Heart left ventricle (tissue), 16 donors: Measurements from ENCODE around the gene DENR. TPM values are rescaled to one million over a fixed set of nuclear protein-coding genes. Genes with fewer than 3 reads are reported as not detected.
A peak's percentile ranks its signal among the peaks of the same experiment; 100 is the strongest.
"Not testable (repeated sequence)": the region's sequence is repeated elsewhere in the genome, so short reads cannot be mapped to it uniquely, and the experiment has no call there.

Experiments used
- ATAC-seq, 4 donors: fragments of 200-7000 bp; cut with Tn5 transposase; one replicate each; pipeline ENCODE4 v1.9.1; 2020 to 2022; ENCODE audit warnings: moderate library complexity in 4 of 4, mild to moderate bottlenecking in 3 of 4, moderate number of reproducible peaks in 1 of 4
- DNase-seq, 5 donors: peaks; one replicate each; pipeline ENCODE4 v3.0.0-alpha.2; 2020
- H3K27ac ChIP-seq, 12 donors: fragments of 200-600 bp; sonication (generic) in 4 of 12; one replicate each; pipeline versions ENCODE4 v1.5.0 to v1.8.0; 2016 to 2022; ENCODE audit warnings: mild to moderate bottlenecking in 2 of 12
- H3K27me3 ChIP-seq, 9 donors: fragments of 200-600 bp; sonication (generic) in 2 of 9; one replicate each; pipeline versions ENCODE4 v1.5.1 to v1.8.0; 2016 to 2022; ENCODE audit warnings: mild to moderate bottlenecking in 3 of 9
- H3K36me3 ChIP-seq, 9 donors: fragments of 200-600 bp; sonication (generic) in 2 of 9; one replicate each; pipeline versions ENCODE4 v1.5.0 to v1.8.0; 2018 to 2022; ENCODE audit warnings: mild to moderate bottlenecking in 2 of 9
- H3K4me1 ChIP-seq, 12 donors: fragments of 200-600 bp; sonication (generic) in 4 of 12; one replicate each; pipeline versions ENCODE4 v1.5.0 to v1.8.0; 2016 to 2022; ENCODE audit warnings: mild to moderate bottlenecking in 3 of 12
- H3K4me3 ChIP-seq, 12 donors: fragments of 200-600 bp; sonication (generic) in 4 of 12; one replicate each; pipeline versions ENCODE4 v1.5.0 to v1.8.0; 2017 to 2022; ENCODE audit warnings: mild to moderate bottlenecking in 9 of 12, moderate library complexity in 4 of 12
- H3K9me3 ChIP-seq, 12 donors: fragments of 200-600 bp; sonication (generic) in 4 of 12; one replicate each; pipeline versions ENCODE4 v1.5.0 to v1.8.0; 2016 to 2022; ENCODE audit warnings: mild to moderate bottlenecking in 1 of 12
- POLR2A ChIP-seq, 2 donors: fragments of 450-650 bp; IDR thresholded peaks; one replicate each; pipeline ENCODE4 v1.6.1; 2017; ENCODE audit warnings: antibody characterized with exemption in 2 of 2, mild to moderate bottlenecking in 2 of 2, moderate library complexity in 2 of 2
- WGBS, 4 donors: extraction: QIAGEN DNeasy Blood & Tissue Kit in 2 of 4; methylation state at CpG; one replicate each; pipeline versions ENCODE4 v1.1.5 to v1.1.7; 2013 to 2018; 5-methylcytosine and 5-hydroxymethylcytosine counted together
- intact Hi-C, 10 donors: fragments of 100-400 bp; cut with DNase I; formaldehyde crosslinking; loops; one replicate each; pipeline versions ENCODE4 v1.11.1 to v1.14.2; 2022
- polyA plus RNA-seq, 2 donors: library from polyadenylated mRNA; stranded (reverse); fragments of 200-250 nt; gene quantifications; one replicate each; pipeline ENCODE4 v1.2.3, GENCODE V29; 2013
- total RNA-seq, 9 donors: library from RNA; depleted of rRNA in 2 of 9; stranded (reverse); fragments of >200 nt in 2 of 9; fragmentation: NEBNext Ultra II Directional in 3 of 9; extraction: Animal tissue kit (Norgen Biotek cat#: 25700) in 3 of 9; gene quantifications; one replicate each; pipeline versions ENCODE4 v1.1.0 to v1.2.4, GENCODE V29; 2016 to 2023
- TF ChIP-seq, protein P1 (sequence below), 12 donors: fragments of 200-600 bp; sonication (generic) in 4 of 12; IDR thresholded peaks; one replicate each; pipeline versions ENCODE4 v1.5.0 to v1.8.0; 2018 to 2022; ENCODE audit warnings: antibody characterized with exemption in 12 of 12, mild to moderate bottlenecking in 5 of 12
- donor health status: ischemic (EF 13 %, LVEDD 7.1; RV severe dilation, severe dysfunction).
- donor health status: healthy with polysubstance abuse.
- donor health status: DM: no; HTN: yes; CAD: no.
- donor health status: DM: no; HTN: no; CAD: no.
- donor health status: ischemic (EF 25% LVEDD 6.9; RV normal size, moderate dysfunction).
- donor health status: ischemic (EF 25% LVEDD 5.7; RV mildly dilated, moderate dysfunction).
- donor health status: healthy.
- donor health status: DM: yes; HTN: yes; CAD: no.
- donor health status: ischemic (EF 35%, LVEDD 5.7; RV mildly dilated, moderate dysfunction).
- donor health status: nonischemic (EF 11% LVEDD 7.7; RV severe dilation, severe dysfunction).
- donor health status: DM: yes; HTN: yes; CAD: no.
- donor health status: PGD.
- donor health status: ischemic (EF 29% LVEDD 5.4; RV normal size, mild dysfunction).
- donor health status: nonischemic (EF 23%, LVEDD 6.1; RV moderate dilation, normal function).

DENR gene
- total and polyA plus RNA-seq, 11 donors: 13.3 to 32.7 (median 26.3) TPM

DNA sequence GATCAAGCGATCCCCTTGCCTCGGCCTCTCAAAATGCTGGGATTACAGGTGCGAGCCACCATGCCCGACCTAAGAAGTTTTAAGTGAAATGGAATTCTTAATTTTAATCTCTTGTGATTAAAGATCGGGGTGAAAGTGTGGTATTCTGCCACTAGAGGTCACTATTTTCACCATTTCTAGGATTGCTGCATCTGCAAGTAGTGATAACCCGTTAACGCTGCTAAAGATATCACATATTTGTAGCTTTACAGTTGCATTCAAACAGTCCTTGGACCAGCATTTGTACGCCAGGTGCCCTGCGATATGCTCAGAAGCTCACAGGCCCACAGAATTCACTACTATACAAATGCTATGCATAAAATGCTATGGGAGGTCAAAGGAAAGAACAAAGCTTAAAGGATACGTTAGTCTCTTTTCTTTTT is 41.1 kb downstream of the DENR start:
- peak in 2 of 4 donors; percentile 54 to 63 for ATAC-seq
- peaks cover 0 to 3% (median 0%) of the 10 kb centered on the region in 12 donors for H3K4me1 ChIP-seq
- no peaks in the 10 kb centered on the region for H3K27me3 ChIP-seq
- DNase-seq: no peak
- TF ChIP-seq, protein P1, sequence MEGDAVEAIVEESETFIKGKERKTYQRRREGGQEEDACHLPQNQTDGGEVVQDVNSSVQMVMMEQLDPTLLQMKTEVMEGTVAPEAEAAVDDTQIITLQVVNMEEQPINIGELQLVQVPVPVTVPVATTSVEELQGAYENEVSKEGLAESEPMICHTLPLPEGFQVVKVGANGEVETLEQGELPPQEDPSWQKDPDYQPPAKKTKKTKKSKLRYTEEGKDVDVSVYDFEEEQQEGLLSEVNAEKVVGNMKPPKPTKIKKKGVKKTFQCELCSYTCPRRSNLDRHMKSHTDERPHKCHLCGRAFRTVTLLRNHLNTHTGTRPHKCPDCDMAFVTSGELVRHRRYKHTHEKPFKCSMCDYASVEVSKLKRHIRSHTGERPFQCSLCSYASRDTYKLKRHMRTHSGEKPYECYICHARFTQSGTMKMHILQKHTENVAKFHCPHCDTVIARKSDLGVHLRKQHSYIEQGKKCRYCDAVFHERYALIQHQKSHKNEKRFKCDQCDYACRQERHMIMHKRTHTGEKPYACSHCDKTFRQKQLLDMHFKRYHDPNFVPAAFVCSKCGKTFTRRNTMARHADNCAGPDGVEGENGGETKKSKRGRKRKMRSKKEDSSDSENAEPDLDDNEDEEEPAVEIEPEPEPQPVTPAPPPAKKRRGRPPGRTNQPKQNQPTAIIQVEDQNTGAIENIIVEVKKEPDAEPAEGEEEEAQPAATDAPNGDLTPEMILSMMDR (IDR thresholded peaks at IDR 0.05): peak; percentile 65 to 83 (median 76)
- no peak for TF ChIP-seq POLR2A (IDR thresholded peaks at IDR 0.05)
- H3K4me3 ChIP-seq: no peak overlapping the region
- 14 to 18% (median 16%) methylated on average over 10 of the region's 10 CpGs for WGBS, 4 donors
- H3K27ac ChIP-seq: no peak overlapping the region
- intact Hi-C loops: loop anchor here (1.0 to 10.0 kb wide), 10 partner anchors 39 to 441 kb away; partner anchors contain the start of genes MPHOSPH9 (in 2 of the 10), MTRFR (in 2 of the 10) and HIP1R (in 1 of the 10)
- H3K9me3 ChIP-seq: no peaks in the 10 kb centered on the region
- H3K36me3 ChIP-seq: no peaks in the 10 kb centered on the region

DNA sequence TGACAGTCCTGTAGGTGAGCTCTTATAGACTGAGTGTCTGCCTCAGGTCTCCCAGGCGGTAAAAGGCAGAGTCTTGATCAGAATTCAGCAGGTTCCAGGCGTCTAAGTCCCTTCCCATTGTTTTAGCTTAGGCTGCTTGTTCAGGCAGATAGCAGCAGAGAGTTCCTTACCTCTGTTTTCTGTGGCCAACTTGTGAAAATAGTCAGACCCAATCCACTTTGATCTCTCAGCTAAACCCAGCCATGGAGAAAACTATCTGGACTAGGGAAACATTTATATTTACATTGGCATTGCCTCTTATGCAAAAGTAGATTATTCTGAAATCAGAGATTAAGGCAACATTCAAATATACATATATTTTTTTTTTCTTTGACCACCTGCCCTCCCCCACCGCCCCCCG is 43.2 kb downstream of the DENR start:
- Histone ChIP-seq H3K27ac (no peak overlapping the region), H3K4me1 (peaks cover 0 to 3% (median 0%) of the 10 kb centered on the region in 12 donors), H3K9me3 (no peaks in the 10 kb centered on the region), H3K36me3 (no peaks in the 10 kb centered on the region), H3K4me3 (no peak overlapping the region), H3K27me3 (no peaks in the 10 kb centered on the region)
- DNase-seq (no peak), ATAC-seq (no peak)
- 80 to 93% (median 86%) methylated on average over 4 of the region's 4 CpGs for WGBS, 4 donors
- TF ChIP-seq POLR2A (IDR thresholded peaks at IDR 0.05): no peak
- TF ChIP-seq, protein P1 (IDR thresholded peaks at IDR 0.05): no peak
- intact Hi-C loops: loop anchor here in 6 of 10 donors (2.0 to 10.0 kb wide), 6 partner anchors 49 to 439 kb away; partner anchors contain the start of genes MPHOSPH9 (in 2 of the 6) and MTRFR (in 2 of the 6)

DNA sequence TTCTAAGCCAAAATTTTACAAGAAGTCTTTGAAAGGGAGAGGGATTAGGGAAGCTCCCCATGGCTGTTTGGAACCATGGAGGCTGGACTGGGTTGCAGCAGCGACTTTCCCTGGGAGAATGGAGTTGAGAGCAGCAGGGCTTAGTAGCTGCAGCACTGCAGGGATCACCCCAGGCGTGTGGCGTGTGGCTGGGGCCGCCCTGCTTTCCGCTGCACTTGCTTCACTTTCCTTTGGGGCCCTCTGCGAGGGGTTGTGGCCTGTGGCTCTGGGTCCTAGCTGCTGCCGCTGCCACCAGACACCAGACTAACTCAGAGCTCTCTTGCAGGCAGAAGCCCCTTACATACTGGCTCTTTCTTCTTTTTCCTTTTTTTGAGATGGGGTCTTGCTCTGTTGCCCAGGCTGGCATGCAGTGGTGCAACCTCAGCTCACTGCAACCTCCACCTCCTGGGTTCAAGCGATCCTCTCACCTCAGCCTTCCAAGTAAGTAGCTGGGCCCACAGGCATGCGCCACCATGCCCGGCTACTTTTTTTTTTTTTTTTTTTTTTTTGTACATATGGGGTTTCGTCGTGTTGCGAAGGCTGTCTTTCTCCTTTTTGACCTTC is 47.1 kb downstream of the DENR start:
- intact Hi-C loops: loop anchor here in 5 of 10 donors (5.0 to 10.0 kb wide), 4 partner anchors 45 to 435 kb away; partner anchors contain the start of genes MPHOSPH9 (in 2 of the 5) and MTRFR (in 2 of the 5)
- no peak overlapping the region for H3K4me3 ChIP-seq
- 78 to 94% (median 88%) methylated on average over 13 of the region's 13 CpGs for WGBS, 4 donors
- DNase-seq: no peak
- no peak for ATAC-seq
- H3K27me3 ChIP-seq: no peaks in the 10 kb centered on the region
- TF ChIP-seq, protein P1 (IDR thresholded peaks at IDR 0.05): no peak
- no peak for TF ChIP-seq POLR2A (IDR thresholded peaks at IDR 0.05)
- H3K9me3 ChIP-seq: no peaks in the 10 kb centered on the region
- H3K4me1 ChIP-seq: no peaks in the 10 kb centered on the region
- H3K36me3 ChIP-seq: no peaks in the 10 kb centered on the region
- H3K27ac ChIP-seq: no peak overlapping the region

DNA sequence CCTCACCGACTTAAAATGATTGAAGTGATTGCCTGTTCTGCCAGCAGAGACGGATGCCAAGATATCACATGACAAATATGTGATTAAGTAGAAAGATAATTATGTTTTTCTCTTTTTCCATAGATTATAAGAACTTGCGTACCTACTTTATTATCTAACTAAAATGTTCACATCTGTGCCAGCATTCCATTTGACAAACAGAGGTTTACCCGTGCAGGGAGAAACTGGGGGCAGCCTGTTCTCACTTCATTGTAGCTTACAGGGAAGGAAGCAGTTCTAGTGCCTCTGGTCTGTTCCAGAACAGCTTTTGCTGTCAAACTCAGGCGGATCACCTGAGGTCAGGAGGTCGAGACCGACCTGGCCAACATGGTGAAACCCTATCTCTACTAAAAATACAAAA is 51.3 kb downstream of the DENR start:
- WGBS, 4 donors: 82 to 85% (median 84%) methylated on average over 7 of the region's 7 CpGs
- TF ChIP-seq POLR2A (IDR thresholded peaks at IDR 0.05): no peak
- TF ChIP-seq, protein P1 (IDR thresholded peaks at IDR 0.05): no peak
- Histone ChIP-seq H3K4me1 (no peaks in the 10 kb centered on the region), H3K27ac (no peak overlapping the region), H3K27me3 (no peaks in the 10 kb centered on the region), H3K36me3 (no peaks in the 10 kb centered on the region), H3K4me3 (no peak overlapping the region), H3K9me3 (no peaks in the 10 kb centered on the region)
- DNase-seq (no peak), ATAC-seq (no peak)
- intact Hi-C loops: no loop called here

DNA sequence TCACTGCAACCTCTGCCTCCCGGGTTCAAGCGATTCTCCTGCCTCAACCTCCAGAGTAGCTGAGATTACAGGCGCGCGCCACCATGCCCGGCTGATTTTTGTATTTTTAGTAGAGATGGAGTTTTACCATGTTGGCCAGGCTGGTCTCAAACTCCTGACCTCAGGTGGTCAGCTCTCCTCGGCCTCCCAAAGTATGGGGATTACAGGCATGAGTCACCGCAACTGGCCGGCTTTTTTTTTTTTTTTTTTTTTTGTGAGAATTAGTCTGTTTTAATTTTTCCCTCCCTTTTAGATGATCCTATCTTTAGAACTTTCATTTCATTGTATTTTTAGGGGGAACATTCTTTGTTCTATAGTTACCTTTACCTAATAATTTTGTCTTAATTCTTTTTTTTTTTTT is 52.3 kb downstream of the DENR start:
- DNase-seq: not testable (repeated sequence)
- WGBS, 4 donors: 93 to 97% (median 96%) methylated on average over 9 of the region's 9 CpGs

More for the DNA sequence above, 52.3 kb downstream of the DENR start:
- intact Hi-C loops, H3K27me3 ChIP-seq, H3K4me3 ChIP-seq, ATAC-seq, H3K27ac ChIP-seq, H3K36me3 ChIP-seq, H3K4me1 ChIP-seq, H3K9me3 ChIP-seq: not testable (repeated sequence)
